GM19468 (cell line): ENCODE measurements around the gene PTPN4.

Experiments
- ATAC-seq: cut with Tn5 transposase; IDR thresholded peaks from one replicate; pipeline ENCODE4 v1.9.1; 2021; ENCODE audit warnings: mild to moderate bottlenecking, moderate library complexity, moderate number of reproducible peaks; ENCODE audit not compliant: unreplicated experiment; ENCODE audit errors: extremely low read depth

The PTPN4 gene

GRCh38 chr2:119732601-119733164 is 27.0 kb upstream of the PTPN4 start:
- ATAC-seq: no peak

- no peak for ATAC-seq
Measured at GRCh38 chr2:119734047-119734446, 25.7 kb upstream of the PTPN4 start.

DNA sequence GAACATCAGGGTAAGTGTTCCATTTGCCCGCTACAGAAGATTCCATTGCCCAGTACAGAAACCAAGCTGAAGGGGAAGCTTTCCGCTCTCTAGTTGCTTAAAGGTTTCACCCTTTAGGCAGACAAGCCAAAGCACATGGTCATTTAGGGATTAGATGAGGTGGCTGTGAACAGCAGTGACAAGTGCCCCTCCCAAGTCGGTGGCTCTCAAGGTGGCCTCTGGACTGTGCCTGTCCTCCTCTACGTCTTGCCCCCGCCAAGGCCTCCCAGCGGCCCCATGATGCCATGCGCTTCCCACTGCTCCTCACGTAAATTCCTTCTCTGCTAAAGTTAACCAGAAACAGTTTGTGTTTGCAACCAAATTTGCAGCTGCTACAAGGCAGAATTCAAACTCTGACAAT is 24.2 kb upstream of the PTPN4 start:
- ATAC-seq: no peak

DNA sequence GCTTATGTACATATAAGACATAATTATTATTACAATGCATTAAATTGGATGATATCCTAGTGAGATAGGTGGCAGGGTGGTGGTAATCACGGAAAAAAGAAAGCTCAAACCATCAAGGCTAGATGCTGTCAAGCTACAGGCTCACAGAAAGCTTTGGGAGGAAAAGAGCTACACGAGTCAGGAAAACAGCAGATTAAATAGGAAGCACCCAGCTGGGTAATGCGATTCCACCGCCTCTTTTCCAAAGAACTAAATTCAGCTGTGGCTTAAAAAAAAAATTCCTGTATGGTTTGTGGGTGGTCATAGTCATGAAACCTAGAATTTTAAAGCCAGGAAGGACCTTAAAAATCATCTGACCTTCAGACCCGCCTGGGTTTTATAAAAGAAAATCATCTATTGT is 23.7 kb upstream of the PTPN4 start:
- no peak for ATAC-seq

GRCh38 chr2:119739580-119740255 is 20.0 kb upstream of the PTPN4 start:
- ATAC-seq: no peak

DNA sequence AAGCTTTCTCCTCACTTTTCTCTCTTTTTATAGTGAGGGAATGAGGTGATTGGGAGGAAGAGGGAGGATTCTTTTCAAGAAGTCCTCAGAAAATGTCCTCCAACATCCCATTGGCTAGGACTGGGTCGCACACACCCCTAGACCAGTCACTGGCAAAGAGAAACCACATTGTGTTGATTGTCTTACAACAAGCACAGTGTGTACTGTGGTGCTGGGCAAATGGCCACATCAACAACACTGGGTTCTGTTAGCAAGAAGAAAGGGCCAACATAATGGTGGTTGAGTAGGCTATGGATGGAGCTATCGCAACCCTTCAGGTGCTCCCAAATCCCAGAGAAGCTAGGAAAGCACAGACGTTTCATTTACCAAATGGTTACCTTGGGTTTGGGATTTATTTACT is 18.7 kb upstream of the PTPN4 start:
- no peak for ATAC-seq

- no peak for ATAC-seq
Measured at GRCh38 chr2:119741868-119742267, 17.9 kb upstream of the PTPN4 start.

GRCh38 chr2:119744335-119744939 is 15.3 kb upstream of the PTPN4 start:
- ATAC-seq: no peak

DNA sequence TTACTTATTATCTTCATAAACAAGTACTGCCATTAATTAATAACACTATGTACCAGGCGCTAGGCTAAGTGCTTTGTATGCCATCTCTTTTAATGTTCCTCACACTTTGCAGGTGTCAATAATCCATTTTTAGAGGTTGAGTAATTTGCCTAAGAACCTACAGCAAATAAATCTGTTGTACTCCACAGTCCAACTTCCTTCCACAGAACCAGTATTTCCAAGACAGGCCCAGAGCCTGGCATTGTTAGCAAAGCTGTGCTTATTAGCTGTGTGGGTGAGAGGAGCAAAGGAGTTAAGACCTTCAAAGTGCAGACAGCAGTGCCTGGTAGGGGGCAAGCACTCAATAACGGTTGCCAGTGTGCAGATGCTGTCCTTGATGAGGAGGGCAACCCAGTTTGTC is 14.2 kb upstream of the PTPN4 start:
- no peak for ATAC-seq

DNA sequence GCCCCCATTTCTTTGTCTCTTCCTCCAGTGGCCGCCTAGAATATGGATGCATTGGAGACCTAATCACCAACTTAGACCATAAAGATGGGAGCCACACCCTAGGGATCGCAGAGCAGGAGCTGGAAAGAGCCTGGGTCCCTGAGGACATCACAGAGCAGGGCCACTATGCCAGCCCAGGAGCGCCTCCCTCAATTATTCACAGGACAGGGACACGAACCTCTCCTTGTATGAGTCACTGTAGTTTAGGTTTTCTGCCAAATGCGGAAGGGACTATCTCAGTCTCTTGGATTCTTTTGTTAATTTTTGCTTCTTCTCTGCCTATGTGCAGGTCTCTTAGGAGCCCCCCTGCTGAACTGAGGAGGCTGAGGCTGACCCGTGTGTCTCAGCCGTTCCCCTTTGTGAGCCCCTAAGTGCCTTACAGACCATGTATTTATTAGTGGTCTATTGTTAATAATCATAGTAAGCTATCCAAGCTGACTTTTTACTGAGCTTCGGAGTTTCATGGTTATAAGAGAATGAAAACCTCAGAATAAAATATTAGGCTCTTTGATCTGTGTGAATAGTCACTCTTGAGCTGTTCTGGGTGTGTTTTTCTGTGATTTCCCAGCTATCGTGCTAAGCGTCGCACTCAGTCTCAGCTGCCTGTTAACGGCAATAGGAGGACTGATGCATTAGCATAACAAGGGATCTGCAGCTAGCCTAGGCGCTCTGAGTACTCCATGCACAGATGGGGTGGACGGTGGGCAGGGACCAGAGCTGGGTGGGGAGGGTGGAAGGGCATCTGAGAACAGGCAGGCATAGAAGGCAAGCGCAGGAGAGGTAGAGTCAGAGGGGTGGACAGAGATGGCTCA is 12.7 kb upstream of the PTPN4 start:
- ATAC-seq: no peak

GRCh38 chr2:119748135-119748534 is 11.6 kb upstream of the PTPN4 start:
- ATAC-seq: no peak

- no peak for ATAC-seq
Measured at GRCh38 chr2:119749477-119750012, 10.2 kb upstream of the PTPN4 start.

DNA sequence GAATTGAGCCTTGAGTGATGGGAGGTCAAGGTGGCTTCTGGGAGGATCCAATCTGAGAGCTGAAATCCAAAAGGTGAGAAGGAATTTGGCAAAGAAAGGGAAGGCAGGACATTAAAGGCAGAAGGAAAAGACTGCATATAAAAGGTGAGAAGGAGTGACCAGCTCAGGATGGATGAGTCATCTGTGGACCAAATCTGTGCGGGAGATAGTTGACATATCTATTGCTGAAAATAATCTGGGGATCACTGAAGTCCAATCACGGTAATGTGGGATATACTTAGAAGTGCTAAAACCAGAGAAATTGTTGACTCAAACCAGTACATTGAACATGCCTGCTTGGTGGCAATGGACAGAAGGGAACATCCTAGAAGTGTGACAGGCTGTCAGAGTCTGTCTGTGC is 8.0 kb upstream of the PTPN4 start:
- ATAC-seq: no peak

GRCh38 chr2:119753041-119753929 is 6.4 kb upstream of the PTPN4 start:
- no peak for ATAC-seq

DNA sequence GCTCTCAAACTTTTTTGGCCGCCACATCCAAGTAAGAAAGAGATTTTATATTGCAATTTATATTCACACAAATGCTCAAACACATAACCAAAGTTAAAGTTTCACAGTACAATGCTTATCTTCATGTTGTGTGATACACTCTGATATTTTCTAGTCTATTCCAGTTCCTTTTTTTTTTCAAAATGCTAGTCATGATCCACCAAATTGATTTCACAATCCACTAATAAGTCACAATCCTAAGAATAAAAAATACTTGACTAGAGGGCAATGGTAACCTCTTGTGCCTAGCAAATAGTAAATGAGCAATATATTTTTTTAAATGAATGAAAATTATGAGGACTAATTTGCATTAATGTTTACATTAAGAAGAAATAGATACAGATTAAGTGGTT is 5.8 kb upstream of the PTPN4 start:
- no peak for ATAC-seq

DNA sequence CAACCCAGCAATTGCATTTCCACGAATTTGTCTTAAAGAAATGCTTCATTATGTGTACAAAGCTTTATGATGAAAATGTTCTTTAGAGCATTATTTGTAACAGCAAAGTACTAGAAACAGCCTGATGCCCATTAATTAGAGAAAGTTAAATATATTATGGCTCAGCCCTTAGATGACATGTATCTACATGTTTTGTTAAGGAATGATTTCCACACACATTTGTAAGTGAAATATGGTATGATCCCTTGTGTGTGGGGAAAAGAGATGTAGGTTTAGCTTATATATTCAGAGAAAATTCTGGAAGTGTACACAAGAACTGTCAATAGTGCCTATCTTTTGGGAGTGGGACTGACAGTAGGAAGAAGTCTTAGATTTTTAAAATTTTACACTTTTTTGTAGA is 3.8 kb upstream of the PTPN4 start:
- ATAC-seq: no peak

DNA sequence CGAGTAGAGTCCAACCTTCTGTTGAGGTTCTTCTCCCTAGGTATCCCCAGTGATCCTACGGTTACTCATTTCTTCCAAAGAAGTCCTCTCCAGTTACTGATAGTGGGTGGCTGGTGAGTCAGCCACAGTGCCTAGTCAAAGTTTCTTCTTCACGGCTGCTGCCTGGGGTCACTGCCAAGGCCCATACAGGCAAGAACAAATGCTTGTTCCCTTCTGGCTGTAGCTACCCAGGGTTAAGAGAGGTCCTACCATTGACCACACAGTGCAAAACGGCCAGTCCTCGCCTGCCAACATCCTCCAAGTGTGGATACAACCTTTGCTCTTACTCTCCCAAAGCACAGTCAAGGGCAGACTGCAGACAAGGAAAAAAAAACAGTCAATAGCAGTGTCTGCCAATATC is 2.9 kb upstream of the PTPN4 start:
- ATAC-seq: no peak

- ATAC-seq: no peak
Measured at GRCh38 chr2:119758881-119759450, 756 bp upstream of the PTPN4 start.

GRCh38 chr2:119760237-119760955 is 674 bp downstream of the PTPN4 start:
- ATAC-seq: no peak
